Skeletal muscle cell (primary cell): ENCODE results near the gene DSTYK.
"Not testable (repeated sequence)": the region's sequence is repeated elsewhere in the genome, so short reads cannot be mapped to it uniquely, and the experiment has no call there.

ENCODE experiments used
- DNase-seq: peaks from one replicate; pipeline ENCODE4 v3.0.0-alpha.2; 2010; ENCODE audit warnings: low read depth
- H3K4me3 ChIP-seq: 2 replicates; pipeline ENCODE4 v1.5.1; 2011; ENCODE audit warnings: low read depth, mild to moderate bottlenecking, control low read depth, low read length, moderate library complexity

Gene DSTYK

DNA sequence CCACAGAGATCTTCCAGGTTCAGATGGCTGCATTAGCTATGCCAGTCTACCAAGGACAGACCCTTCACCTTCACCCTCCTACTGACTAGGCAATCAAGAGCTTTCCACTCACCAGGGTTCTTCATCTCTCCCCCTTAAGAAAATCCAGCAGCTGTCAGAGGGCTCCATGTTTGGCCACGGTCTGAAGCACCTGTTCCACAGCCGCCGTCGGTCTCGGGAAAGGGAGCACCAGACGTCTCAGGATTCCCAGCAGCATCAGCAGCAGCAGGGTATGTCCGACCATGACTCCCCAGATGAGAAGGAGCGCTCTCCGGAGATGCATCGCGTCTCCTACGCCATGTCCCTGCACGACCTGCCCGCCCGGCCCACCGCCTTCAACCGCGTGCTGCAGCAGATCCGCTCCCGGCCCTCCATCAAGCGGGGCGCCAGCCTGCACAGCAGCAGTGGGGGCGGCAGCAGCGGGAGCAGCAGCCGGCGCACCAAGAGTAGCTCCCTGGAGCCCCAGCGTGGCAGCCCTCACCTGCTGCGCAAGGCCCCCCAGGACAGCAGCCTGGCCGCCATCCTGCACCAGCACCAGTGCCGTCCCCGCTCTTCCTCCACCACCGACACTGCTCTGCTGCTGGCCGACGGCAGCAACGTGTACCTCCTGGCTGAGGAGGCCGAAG lies 30.0 kb upstream of the DSTYK start:
- DNase-seq = no peak
- H3K4me3 ChIP-seq = no peak overlapping the region

DNA sequence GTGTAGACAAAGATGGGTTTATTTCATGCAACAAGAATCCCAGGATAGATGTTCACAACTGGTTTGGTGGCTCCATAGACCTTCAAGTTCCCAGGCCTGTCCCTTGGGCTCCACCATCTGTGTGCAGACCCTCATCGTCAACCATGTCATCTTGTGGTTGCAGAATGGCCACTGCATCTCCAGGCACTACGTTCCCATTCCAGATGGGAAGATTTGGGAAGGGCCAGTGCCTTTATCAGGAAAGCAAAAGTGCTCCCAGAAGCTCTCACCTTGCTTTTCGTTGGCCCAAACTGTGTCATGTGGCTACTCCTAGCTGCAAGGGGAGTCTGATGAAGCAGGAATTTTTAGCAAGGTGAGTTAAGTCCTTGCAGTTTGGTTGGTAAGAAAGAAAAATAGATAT lies 29.1 kb upstream of the DSTYK start:
- DNase-seq = no peak
- no peak overlapping the region for H3K4me3 ChIP-seq

DNA sequence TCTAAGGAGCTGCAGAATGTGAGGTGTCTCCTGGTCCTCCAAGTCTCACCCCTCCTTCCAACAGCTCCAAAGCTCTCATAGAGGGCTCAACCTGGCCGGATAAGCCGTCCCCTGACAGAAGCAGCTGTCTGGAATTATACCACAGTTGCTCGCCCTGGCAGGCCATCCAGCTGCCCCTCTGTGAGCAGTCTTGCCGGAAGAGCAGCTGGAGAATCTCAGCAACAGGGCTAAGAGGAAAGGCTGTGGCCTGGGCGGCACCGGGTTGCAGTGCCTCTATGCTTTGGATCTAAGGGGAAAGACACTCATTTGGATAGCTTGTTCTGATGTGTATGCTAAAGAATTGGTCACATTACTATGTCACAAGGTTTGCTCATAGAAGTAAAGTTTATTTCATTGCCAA lies 28.6 kb upstream of the DSTYK start:
- no peak overlapping the region for H3K4me3 ChIP-seq
- no peak for DNase-seq

DNA sequence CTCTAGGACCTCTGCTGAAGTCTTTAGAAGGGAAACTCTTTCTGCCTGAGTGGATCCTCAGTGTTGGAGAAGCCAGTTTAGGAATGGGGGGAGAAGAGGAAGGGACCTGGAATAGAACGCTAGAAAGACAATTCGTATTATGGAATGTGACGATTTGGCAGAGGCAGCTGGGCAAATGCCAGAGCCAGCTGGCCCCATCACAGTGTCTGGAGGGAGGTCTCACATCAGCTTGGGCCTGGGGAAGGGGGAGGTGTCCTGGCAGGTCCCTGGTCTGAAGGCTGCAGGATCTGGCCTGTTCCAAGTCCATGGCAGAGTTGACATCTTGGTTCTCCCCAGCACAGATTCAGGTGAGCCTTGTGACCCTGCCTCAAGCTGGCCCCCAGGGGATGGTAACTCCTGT lies 27.6 kb upstream of the DSTYK start:
- no peak overlapping the region for H3K4me3 ChIP-seq
- no peak for DNase-seq

DNA sequence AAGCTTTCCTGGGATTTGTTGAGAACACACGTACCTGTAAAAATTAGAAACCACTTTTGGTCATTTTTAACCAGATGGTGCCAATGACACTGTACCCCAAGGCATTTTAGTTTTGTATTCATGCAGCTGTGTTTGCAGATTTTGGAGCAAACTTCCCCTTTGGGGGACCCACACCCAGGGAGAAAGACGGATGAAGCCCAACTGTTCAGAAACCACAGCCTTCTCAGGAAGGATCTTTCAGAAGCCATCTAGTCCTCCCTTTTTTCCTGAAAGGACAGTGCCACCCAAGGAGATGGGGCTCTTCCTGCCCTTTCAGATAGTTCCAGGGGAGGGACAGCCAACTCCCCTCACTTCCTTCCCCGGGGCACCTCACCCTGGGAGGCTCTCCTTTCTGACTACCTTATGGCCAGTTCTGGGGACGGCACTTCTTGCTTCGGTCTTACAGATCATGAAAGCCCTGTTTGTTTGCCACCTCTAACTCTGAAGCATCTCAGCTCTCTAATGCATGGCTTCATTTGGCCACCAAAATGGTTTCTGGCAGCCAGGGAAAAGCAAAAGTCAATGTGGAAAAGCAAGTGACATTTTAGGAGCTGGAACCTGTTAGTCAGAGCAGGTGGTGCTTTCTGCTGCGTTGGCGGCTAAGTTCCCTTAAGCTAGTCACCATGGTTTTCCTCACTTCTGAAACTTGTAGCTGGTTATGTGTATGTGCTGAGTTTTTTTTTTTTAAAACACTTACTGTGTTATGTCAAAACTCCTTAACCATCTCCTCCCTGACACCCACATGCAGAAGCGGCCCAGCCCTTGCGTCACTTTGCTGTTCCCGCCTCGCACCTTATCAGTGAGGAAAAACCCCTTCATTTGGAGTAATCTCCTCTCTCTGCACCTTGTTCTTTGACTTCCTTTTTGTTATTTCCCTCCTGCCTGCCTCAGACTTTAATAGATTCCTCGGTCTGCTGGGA lies 26.3 kb upstream of the DSTYK start:
- no peak overlapping the region for H3K4me3 ChIP-seq
- DNase-seq = no peak

DNA sequence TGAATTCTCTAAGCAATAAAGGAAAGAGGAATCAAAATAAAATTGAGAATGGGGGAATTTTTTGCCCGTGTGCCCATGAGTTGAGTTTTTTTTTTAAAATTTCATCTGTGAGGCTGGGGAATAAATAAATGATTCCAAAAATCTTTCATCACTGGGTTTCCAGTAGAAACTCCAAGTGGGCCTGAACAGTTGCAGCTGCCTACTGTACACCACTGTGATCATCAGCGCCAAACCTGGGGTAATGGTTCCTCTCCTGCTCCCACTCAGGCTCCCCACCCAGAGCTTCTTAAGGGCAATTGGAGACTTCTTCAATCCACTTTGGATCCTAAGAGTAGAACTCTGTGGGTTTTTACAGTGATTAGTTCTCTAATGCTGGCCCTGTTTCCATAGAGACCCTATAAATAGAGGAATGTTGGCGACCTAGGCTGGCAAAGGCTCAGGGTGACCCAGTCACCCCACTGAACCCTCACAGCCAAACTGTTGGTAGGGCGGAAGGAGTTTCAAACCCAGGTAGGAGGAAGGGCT lies 25.5 kb upstream of the DSTYK start:
- DNase-seq = no peak
- H3K4me3 ChIP-seq = no peak overlapping the region

DNA sequence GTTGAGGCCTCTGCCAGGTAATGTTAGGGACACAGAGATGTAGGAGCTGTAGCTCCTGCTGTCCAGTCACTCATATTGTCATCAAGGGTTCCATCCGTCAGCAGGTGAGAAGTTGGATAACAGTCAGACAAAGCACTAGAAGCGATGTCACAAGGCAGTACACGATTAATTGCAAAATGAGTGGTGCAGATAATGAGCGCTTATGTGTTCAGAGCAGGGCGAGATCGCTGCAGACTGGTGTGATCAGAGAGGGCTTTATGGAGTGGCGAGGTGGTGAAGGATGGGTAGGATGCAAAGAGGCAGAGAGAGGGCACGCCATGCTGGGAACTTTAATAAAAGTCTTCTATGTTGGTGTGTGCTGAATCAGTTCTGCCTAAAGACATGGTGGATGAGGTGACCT lies 25.0 kb upstream of the DSTYK start:
- no peak for DNase-seq
- no peak overlapping the region for H3K4me3 ChIP-seq

DNA sequence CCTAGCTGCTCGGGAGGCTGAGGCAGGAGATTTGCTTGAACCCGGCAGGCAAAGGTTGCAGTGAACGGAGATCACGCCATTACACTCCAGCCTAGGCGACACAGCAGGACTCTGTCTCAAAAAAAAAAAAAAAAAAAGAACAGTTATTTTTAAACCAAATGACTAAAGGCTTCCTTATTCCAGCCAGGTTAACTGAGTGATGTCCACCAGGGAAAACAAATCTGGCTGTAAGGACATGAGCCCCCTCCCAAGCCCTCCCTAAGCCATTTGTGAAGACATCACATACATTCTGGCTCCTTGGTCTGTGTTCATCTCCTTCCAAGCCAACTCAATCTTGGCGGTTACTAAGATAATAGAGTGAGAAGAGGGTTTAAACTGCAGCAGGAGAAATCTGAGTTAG lies 24.4 kb upstream of the DSTYK start:
- H3K4me3 ChIP-seq = no peak overlapping the region
- DNase-seq = no peak

DNA sequence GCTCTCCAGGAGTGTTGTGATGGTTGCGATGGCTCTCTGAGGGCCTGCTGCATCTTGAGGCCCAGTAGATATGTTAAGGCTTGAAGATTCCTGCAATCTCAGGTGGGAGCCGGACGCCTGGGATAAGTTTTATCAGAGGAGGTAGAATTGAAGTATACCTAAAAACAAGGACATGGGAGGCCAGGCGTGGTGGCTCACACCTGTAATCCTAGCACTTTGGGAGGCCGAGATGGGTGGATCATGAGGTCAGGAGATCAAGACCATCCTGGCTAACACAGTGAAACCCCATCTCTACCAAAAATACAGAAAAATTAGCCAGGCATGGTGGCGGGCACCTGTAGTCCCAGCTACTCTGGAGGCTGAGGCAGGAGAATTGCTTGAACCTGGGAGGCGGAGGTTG lies 22.5 kb upstream of the DSTYK start:
- H3K4me3 ChIP-seq, DNase-seq: not testable (repeated sequence)

DNA sequence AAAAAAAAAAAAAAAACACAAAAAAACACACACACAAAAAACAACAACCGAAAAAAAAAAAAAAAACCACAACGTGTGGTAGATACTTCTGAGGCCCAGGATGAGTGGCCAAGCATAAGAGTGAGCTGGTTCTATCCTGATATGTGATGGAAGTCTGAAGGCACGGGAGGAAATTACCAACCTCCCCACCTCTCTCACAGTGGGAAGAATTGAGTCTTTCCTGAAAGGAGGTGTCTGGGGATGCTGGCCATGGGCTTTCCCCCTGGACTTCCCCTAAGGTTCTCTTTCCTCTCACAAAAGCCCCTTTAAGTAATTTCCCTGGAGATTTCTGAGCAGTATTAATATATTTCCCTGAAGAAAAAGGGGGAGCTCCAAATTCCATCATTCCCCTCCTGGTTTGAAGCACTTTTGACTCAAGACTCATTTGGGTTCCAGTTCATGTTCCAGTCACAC lies 21.5 kb upstream of the DSTYK start:
- H3K4me3 ChIP-seq = no peak overlapping the region
- DNase-seq = no peak

DNA sequence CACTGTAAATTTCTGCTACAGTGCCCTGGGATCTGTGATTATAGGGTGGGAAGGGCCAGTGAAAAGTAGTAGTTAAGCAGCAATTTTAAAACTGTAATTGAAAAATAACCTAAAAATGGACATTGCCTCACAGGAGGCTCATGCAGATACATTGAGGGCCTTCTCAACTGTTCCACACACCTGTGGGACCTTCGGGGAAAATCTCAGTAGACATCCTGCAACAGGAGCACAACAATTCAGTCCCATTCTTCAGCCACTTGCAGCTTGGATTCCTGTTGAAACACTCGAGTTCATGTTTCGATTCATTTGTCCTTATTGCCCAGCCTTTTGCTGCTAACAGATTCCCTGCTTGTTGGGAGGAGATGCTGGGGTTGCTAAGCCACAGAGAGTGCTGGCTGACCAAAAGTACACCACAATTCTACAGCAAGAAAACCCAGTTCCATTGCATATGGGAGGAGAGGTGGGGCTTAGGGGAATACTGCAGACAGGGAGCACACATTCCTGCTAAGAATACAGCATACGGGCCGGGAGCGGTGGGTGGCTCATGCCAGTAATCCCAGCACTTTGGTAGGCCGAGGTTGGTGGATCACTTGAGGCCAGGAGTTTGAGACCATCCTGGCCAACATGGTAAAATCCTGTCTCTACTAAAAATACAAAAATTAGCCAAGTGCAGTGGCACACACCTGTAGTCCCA lies 20.8 kb upstream of the DSTYK start:
- no peak for DNase-seq
- H3K4me3 ChIP-seq = no peak overlapping the region

DNA sequence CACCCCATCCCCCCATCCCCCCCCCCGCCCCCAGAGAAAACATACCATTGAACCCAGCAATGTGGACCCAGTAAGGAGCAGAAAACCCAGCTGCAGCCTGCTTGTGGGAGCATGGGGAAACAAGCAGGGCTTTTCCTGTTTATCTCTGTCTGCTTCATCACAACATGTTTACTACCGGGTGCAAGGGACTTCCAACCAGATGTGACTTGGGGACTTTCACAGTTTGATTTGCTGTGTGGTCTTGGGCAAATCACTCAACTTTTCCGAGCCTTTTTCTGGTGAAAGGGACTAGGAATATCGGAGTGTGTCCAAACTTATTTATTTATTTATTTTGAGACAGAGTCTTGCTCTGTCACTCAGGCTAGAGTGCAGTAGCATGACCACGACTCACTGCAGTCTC lies 19.5 kb upstream of the DSTYK start:
- DNase-seq = no peak
- no peak overlapping the region for H3K4me3 ChIP-seq

DNA sequence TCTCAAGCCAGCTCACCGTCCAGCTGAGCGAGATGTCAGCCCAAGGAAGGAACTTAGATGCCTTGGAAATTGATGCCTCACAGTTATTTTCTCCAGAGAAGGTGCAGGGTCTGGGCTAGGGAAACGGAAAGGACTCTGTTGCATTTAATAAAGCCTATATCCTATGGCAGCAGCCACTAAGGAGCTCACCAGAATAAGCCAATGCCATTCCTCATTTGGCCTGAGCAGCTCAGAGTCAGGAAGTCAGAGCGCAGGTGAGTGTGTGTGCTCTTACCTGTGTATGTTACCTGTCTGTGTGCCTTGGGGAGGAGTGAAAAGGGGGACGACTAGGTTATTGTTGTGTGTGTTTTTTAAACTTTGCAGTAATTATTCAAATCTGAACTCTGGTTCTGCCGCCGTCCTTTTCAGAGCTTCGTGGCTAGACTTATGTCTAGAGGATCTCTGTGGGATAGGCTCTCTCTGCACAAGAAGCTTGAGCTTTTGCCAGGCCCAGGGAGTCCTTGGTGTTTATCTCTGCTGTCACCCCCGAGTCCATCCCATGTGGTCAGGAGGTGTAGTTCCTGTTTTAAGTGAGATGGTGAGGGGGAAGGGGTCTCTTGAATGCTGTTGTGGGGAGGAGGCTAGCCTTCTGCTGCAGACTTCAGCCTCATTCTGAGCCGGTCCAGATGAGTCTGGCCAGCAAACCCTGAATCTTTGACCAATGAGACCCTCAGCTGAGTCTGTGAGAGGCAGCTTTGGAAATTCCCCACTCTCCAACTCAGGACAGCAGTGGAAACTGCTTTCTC lies 18.6 kb upstream of the DSTYK start:
- H3K4me3 ChIP-seq = peak overlapping the region; percentile 9
- DNase-seq = no peak

DNA sequence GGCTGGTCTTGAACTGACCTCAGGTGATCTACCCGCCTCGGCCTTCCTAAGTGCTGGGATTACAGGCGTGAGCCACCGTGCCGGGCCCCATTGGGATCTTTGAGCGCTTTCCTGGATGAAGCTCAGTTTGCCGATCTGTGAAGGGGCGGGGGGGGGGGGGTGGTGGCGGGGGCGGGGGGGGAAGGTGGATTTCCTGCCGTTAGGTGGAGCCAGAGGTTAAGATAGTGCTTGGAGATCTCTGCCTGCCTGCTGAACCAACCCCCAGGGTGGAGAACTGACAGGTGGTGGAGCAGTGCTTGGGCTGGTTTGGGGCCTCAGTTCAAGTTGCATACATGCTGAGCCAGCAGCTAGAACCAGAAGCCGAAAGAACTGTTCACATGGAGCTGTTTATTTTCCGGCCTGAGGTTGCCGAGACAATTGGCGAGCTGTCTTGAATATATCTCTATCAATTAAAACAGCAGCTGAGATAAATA lies 17.9 kb upstream of the DSTYK start:
- peak overlapping the region; percentile 66 for H3K4me3 ChIP-seq
- DNase-seq = no peak

DNA sequence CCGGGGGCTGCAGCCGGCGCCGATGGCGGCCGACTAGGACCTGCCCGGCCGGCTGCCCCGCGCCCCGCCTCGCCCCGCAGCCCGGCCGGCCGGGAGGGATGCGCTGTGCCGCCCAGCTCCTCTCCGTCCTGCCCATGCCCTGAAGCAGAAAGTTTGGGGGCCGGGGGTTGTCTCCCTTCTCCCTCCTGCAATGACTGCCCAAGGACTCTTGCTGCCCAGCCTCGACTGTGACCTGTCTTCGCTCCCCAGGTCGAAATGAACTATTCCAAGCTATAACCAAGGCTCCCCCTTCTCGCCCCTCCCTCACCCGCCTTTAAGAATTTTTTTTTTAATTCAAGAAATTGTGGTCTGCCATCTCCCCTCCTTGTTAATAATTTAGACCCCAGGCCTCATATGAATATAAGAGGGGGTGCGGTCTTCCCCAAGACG lies 16.6 kb upstream of the DSTYK start:
- no peak for DNase-seq
- peak overlapping the region; percentile 66 for H3K4me3 ChIP-seq

DNA sequence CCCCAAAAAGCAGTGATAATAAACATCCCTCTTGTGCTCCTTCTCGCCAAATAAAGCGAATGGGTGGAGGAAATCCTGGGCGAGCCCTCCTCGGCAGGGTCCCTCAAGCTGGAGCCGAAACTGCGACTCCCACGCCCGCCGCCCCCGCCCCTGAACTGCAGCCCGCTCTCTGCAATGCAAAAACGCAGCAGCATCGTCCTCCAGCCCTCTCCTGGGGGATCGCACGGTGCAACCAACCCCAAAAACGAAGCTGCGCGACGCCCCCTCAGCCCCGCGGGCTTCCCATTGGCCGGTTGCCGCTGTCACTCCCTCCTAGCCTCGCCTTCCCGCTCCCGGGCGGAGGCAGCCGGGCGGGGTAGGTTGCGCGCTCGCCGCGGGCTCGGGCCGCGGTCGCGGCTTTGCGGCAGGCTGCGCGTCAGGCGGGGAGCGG lies 16.1 kb upstream of the DSTYK start, which contains the start of gene TMCC2:
TMCC2 (plus strand) TSS at position 363 of the 430 bp plus-strand sequence. CDS start 619 bp downstream, outside the sequence.
- DNase-seq = peak; percentile 69
- H3K4me3 ChIP-seq = peak within 1 kb of the TSS; percentile 66

DNA sequence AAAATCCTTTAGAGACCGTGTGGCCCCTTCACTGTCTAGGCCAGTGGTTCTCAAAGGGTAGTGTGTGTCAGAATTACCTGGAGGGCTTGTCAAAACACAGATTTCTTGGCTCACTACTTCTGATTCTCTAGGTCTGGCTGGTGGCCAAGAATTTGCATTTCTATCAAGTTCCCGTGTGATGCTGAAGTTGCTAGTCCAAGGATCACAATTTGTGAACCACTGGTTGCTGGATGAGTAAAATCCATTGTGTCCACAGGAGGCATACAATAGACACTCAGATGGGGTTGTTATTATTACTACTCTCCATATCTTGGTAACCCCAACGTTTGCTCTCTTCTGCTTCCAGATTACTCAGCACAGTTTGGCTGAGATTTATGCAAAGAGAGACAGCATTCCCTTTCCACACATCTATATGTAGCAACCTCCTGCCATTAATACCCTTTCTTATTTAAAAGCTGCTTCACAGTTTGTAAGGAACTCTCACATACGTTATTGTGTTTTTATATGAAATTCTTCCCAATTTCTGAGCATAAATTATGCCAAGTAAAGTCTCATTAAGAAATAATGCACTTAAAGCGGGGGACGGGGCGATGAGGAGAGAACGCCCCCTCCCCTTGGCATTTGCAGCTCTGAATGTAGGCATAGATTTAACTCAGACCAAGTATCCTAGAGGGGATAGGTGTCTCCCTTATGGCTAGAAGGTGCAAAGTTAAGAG lies 15.5 kb upstream of the DSTYK start:
- peak overlapping the region; percentile 66 for H3K4me3 ChIP-seq
- no peak for DNase-seq
